ENCODE data around the gene LPP.

The LPP gene

GRCh38 chr3:188729422-188729821 lies 575.5 kb downstream of the LPP start:
- no peak for DNase-seq

- no peak for DNase-seq
Measured at GRCh38 chr3:188734395-188734794, 580.4 kb downstream of the LPP start.

GRCh38 chr3:188739511-188739910 lies 585.6 kb downstream of the LPP start:
- no peak for DNase-seq

- no peak for DNase-seq
Measured at GRCh38 chr3:188740010-188740409, 586.1 kb downstream of the LPP start.

- DNase-seq, result no peak
Measured at GRCh38 chr3:188742755-188743550, 589.0 kb downstream of the LPP start.

- DNase-seq, result no peak
Measured at GRCh38 chr3:188744166-188744565, 590.2 kb downstream of the LPP start.

- DNase-seq, result no peak
Measured at GRCh38 chr3:188745031-188745430, 591.1 kb downstream of the LPP start.

- DNase-seq, result no peak
Measured at GRCh38 chr3:188746291-188746783, 592.4 kb downstream of the LPP start.

- no peak for DNase-seq
Measured at GRCh38 chr3:188747489-188747888, 593.5 kb downstream of the LPP start.

GRCh38 chr3:188749010-188749617 lies 595.2 kb downstream of the LPP start:
- DNase-seq, result no peak

GRCh38 chr3:188749830-188750229 lies 595.9 kb downstream of the LPP start:
- DNase-seq, result no peak

GRCh38 chr3:188750617-188751016 lies 596.7 kb downstream of the LPP start:
- DNase-seq, result no peak

- no peak for DNase-seq
Measured at GRCh38 chr3:188752850-188753249, 598.9 kb downstream of the LPP start.

- DNase-seq, result no peak
Measured at GRCh38 chr3:188754267-188754666, 600.3 kb downstream of the LPP start.

GRCh38 chr3:188756241-188756640 lies 602.3 kb downstream of the LPP start:
- no peak for DNase-seq

GRCh38 chr3:188759336-188760005 lies 605.5 kb downstream of the LPP start:
- DNase-seq, result no peak

- no peak for DNase-seq
Measured at GRCh38 chr3:188760408-188760807, 606.5 kb downstream of the LPP start.

GRCh38 chr3:188761439-188761838 lies 607.5 kb downstream of the LPP start:
- no peak for DNase-seq

- no peak for DNase-seq
Measured at GRCh38 chr3:188761964-188762363, 608.0 kb downstream of the LPP start.

GRCh38 chr3:188764609-188765008 lies 610.7 kb downstream of the LPP start:
- no peak for DNase-seq

GRCh38 chr3:188769831-188770230 lies 615.9 kb downstream of the LPP start:
- no peak for DNase-seq

- DNase-seq, result no peak
Measured at GRCh38 chr3:188772886-188773285, 618.9 kb downstream of the LPP start.

GRCh38 chr3:188775412-188775811 lies 621.5 kb downstream of the LPP start:
- DNase-seq, result no peak

GRCh38 chr3:188776447-188776846 lies 622.5 kb downstream of the LPP start:
- no peak for DNase-seq
